ENCODE data around the gene BCR. TPM values are rescaled to one million over a fixed set of nuclear protein-coding genes. Genes with fewer than 3 reads are reported as not detected.

The BCR gene
- total and polyA plus RNA-seq, 2 of the 8 experiments (the other 6 are each of a cell fraction or from before 2014, with no cell fraction given): 66.7 to 130 TPM

- no peak overlapping the region for H3K27ac ChIP-seq (ENCODE audit: low read depth, low read length)
- 84% methylated on average over 5 of the region's 5 CpGs; no CpG with 5 or more reads in 1 of the 2 experiments for WGBS, 2 experiments (ENCODE audit: extremely low coverage in 1 of 2, insufficient coverage in 1 of 2, insufficient read length in 1 of 2, insufficient replicate concordance in 2 of 2, low coverage in 1 of 2, low lambda C conversion rate in 2 of 2, missing lambda C conversion rate in 1 of 2)
- no peak overlapping the region for H3K4me2 ChIP-seq (ENCODE audit: insufficient read depth in 1 of 2, low read depth in 2 of 2, low read length in 2 of 2)
- CTCF ChIA-PET (ENCODE audit: partially characterized antibody): interaction anchor here (1.1 to 4.7 kb wide), 7 partner anchors 8 to 144 kb away, joined by 3 to 49 read pairs (median 6); partner anchors contain the start of genes RAB36 and RSPH14
- peak overlapping the region; percentile 10; the same call in 1 of the 2 replicates for H2BK5ac ChIP-seq (ENCODE audit: low read depth, low read length)
- peak overlapping the region; percentile 52 for H4K91ac ChIP-seq (replicated peaks; ENCODE audit: insufficient read length, low read length)
- no peak overlapping the region for H3K18ac ChIP-seq (ENCODE audit: extremely low read depth, low read length)
- H3K9me3 ChIP-seq (ENCODE audit: insufficient read depth in 2 of 2, low read depth in 1 of 2, low read length in 1 of 2): no peaks in the 10 kb centered on the region
- H3K79me2 ChIP-seq (ENCODE audit: control insufficient read depth in 1 of 2, insufficient read depth in 2 of 2, low read length in 2 of 2): no peaks in the 10 kb centered on the region
- H3K9ac ChIP-seq (replicated peaks in 1 of 4; ENCODE audit: extremely low read depth in 1 of 4, low read depth in 3 of 4, low read length in 3 of 4): no peak overlapping the region
- H4K5ac ChIP-seq (ENCODE audit: insufficient read length, low read depth, low read length): no peak overlapping the region
- no peak overlapping the region for H2AFZ ChIP-seq (ENCODE audit: low read length)
- H3K27me3 ChIP-seq (replicated peaks in 1 of 4; ENCODE audit: control insufficient read depth in 3 of 4, extremely low read depth in 1 of 4, insufficient read depth in 3 of 4, low read length in 3 of 4): no peaks in the 10 kb centered on the region
- no peaks in the 10 kb centered on the region for H3K23me2 ChIP-seq (ENCODE audit: low read depth, low read length)
- no peaks in the 10 kb centered on the region for H4K20me1 ChIP-seq (replicated peaks in 1 of 2; ENCODE audit: control insufficient read depth in 1 of 2, insufficient read depth in 2 of 2, low read length in 2 of 2)
- POLR2A ChIA-PET (ENCODE audit: partially characterized antibody): no interaction called here
- DNase-seq (ENCODE audit: low read depth in 1 of 2, low spot score in 2 of 2) (no peak), FAIRE-seq (no peak)
- H2BK12ac ChIP-seq (ENCODE audit: low read depth, low read length): 0 out of 2 replicates have a peak overlapping the region, but pooled peaks have one; percentile 71
- no peak overlapping the region for H2BK120ac ChIP-seq (replicated peaks; ENCODE audit: low read depth, low read length)
- H2BK15ac ChIP-seq (ENCODE audit: low read length): no peak overlapping the region
- no peak overlapping the region for H3K4me3 ChIP-seq (ENCODE audit: extremely low read depth in 1 of 4, insufficient read depth in 2 of 4, low read depth in 3 of 4, low read length in 4 of 4)
- H3K14ac ChIP-seq (ENCODE audit: insufficient read length): no peak overlapping the region
- H3K56ac ChIP-seq (replicated peaks; ENCODE audit: insufficient read length, low read depth, low read length): no peak overlapping the region
- no peaks in the 10 kb centered on the region for H3K79me1 ChIP-seq (ENCODE audit: low read depth, low read length)
- peak overlapping the region; percentile 22; the same call in 1 of the 2 replicates for H4K8ac ChIP-seq (ENCODE audit: extremely low read depth, insufficient read depth, low read length)
- H3K4me1 ChIP-seq (replicated peaks in 1 of 4; ENCODE audit: control insufficient read depth in 3 of 4, insufficient read depth in 4 of 4, low read length in 3 of 4): peaks cover 0 to 28% (median 13%) of the 10 kb centered on the region in 4 experiments; a peak in 5 of 7 replicates
- H3K23ac ChIP-seq (ENCODE audit: insufficient read length): no peak overlapping the region
- H2BK20ac ChIP-seq (ENCODE audit: low read length): no peak overlapping the region
- no peaks in the 10 kb centered on the region for H3K36me3 ChIP-seq (ENCODE audit: control insufficient read depth in 2 of 4, insufficient read depth in 4 of 4, low read length in 3 of 4)
- H2AK5ac ChIP-seq (ENCODE audit: low read depth, low read length): no peak overlapping the region
- H3K4ac ChIP-seq (replicated peaks; ENCODE audit: insufficient read length, low read depth, low read length): no peak overlapping the region
- TF ChIP-seq FOSL1 (IDR thresholded peaks at IDR 0.05; ENCODE audit: insufficient read depth, low read depth, low read length): no peak
- no peak for TF ChIP-seq CREB1 (IDR thresholded peaks at IDR 0.05)
- TF ChIP-seq BRCA1 (IDR thresholded peaks at IDR 0.05; ENCODE audit: low read depth, low read length): no peak
- TF ChIP-seq ZNF274 (IDR thresholded peaks at IDR 0.05; ENCODE audit: borderline replicate concordance, extremely low read depth, low read length): no peak
- no peak for TF ChIP-seq TAF7 (optimal IDR thresholded peaks at IDR 0.05; ENCODE audit: borderline replicate concordance, low read depth, low read length)
- no peak for TF ChIP-seq YY1 (IDR thresholded peaks at IDR 0.05; ENCODE audit: low read depth, low read length)
- no peak for TF ChIP-seq KDM4A (IDR thresholded peaks at IDR 0.05; ENCODE audit: low read depth, low read length, severe bottlenecking)
- no peak for TF ChIP-seq JUN (IDR thresholded peaks at IDR 0.05; ENCODE audit: low read depth, low read length)
- TF ChIP-seq SIRT6 (IDR thresholded peaks at IDR 0.05; ENCODE audit: low read length): no peak
- TF ChIP-seq EZH2 (IDR thresholded peaks at IDR 0.05; ENCODE audit: low read depth, low read length, severe bottlenecking): no peak
- no peak for TF ChIP-seq GABPA (IDR thresholded peaks at IDR 0.05; ENCODE audit: borderline replicate concordance, insufficient read depth, low read length)
- no peak for TF ChIP-seq ASH2L (IDR thresholded peaks at IDR 0.05; ENCODE audit: low read length)
- no peak for TF ChIP-seq E2F6 (IDR thresholded peaks at IDR 0.05)
- TF ChIP-seq CHD2 (IDR thresholded peaks at IDR 0.05; ENCODE audit: low read length): no peak
- TF ChIP-seq JUND (IDR thresholded peaks at IDR 0.05; ENCODE audit: low read length): no peak
These were observed 25.8 kb upstream of the BCR start for GRCh38 chr22:23154461-23154860.

Measured in H1 (cell line).